Transverse colon (tissue), 4 donors: ENCODE results near the gene ANKFN1.

Source experiments
- EP300 ChIP-seq: sonication (generic); formaldehyde crosslinking; IDR thresholded peaks from one replicate; pipeline ENCODE4 v1.6.1; 2017; ENCODE audit warnings: antibody characterized with exemption, low read depth
- POLR2A ChIP-seq: fragments of 450-650 bp; IDR thresholded peaks from one replicate; pipeline ENCODE4 v1.6.1; 2016; ENCODE audit warnings: antibody characterized with exemption, mild to moderate bottlenecking, moderate library complexity
- POLR2AphosphoS5 ChIP-seq, 3 donors: sonication (generic); formaldehyde crosslinking; IDR thresholded peaks; one replicate each; pipeline ENCODE4 v1.6.1; 2016; ENCODE audit warnings: antibody characterized with exemption in 3 of 3
- TF ChIP-seq, protein P1 (sequence below), 5 experiments: fragments of 200-600 bp in 3 of 5; fragments of 450-650 bp in 2 of 5; sonication (generic) in 3 of 5; IDR thresholded peaks; 1 replicate in 2 of 5; 2 replicates in 3 of 5; pipeline ENCODE4 v1.5.1; 2016 to 2017; ENCODE audit warnings: antibody characterized with exemption in 5 of 5, inconsistent platforms in 3 of 5, mild to moderate bottlenecking in 2 of 5, moderate library complexity in 1 of 5

DNA sequence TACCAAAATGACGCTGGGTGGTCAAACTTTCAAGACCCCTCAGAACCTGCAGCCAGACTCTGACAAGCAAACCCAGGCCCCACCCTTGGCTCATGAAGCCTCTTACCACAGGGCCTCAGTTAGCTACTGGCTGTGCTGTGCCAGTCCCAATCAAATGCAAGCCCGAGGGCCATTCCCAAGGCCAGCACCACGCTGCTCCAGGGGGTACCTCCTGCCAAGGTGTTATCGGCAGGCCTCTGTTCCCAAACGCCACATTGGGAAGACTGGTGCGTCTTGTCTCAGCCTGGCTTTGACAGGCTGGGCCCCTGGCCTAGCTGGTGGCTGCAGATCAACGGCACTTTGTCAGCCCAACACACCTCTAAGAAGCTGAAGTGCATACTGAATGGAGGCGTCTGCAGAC is 404.4 kb downstream of the ANKFN1 start:
- TF ChIP-seq, protein P1, sequence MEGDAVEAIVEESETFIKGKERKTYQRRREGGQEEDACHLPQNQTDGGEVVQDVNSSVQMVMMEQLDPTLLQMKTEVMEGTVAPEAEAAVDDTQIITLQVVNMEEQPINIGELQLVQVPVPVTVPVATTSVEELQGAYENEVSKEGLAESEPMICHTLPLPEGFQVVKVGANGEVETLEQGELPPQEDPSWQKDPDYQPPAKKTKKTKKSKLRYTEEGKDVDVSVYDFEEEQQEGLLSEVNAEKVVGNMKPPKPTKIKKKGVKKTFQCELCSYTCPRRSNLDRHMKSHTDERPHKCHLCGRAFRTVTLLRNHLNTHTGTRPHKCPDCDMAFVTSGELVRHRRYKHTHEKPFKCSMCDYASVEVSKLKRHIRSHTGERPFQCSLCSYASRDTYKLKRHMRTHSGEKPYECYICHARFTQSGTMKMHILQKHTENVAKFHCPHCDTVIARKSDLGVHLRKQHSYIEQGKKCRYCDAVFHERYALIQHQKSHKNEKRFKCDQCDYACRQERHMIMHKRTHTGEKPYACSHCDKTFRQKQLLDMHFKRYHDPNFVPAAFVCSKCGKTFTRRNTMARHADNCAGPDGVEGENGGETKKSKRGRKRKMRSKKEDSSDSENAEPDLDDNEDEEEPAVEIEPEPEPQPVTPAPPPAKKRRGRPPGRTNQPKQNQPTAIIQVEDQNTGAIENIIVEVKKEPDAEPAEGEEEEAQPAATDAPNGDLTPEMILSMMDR (IDR thresholded peaks at IDR 0.05): no peak
- TF ChIP-seq POLR2A: no peak
- no peak for TF ChIP-seq EP300
- no peak for TF ChIP-seq POLR2AphosphoS5 (IDR thresholded peaks at IDR 0.05)
